Measurements from ENCODE around the gene SAPCD2.

The SAPCD2 gene

GRCh38 chr9:137109250-137110146, 39.1 kb upstream of the SAPCD2 start:
- Histone ChIP-seq H3K27me3 (ENCODE audit: insufficient read depth, poor library complexity, severe bottlenecking) (no peaks in the 10 kb centered on the region), H3K4me3 (ENCODE audit: severe bottlenecking) (no peak overlapping the region), H3K27ac (ENCODE audit: poor library complexity, severe bottlenecking) (no peak overlapping the region), H3K4me1 (ENCODE audit: insufficient read depth, poor library complexity, severe bottlenecking) (no peaks in the 10 kb centered on the region), H3K36me3 (ENCODE audit: low read depth) (peaks cover 34% of the 10 kb centered on the region), H3K9me3 (ENCODE audit: severe bottlenecking) (no peaks in the 10 kb centered on the region)
- no peak for ATAC-seq (ENCODE audit: low read depth)
- no peak for TF ChIP-seq CTCF (IDR thresholded peaks at IDR 0.05; ENCODE audit: poor library complexity, severe bottlenecking)
- DNase-seq (ENCODE audit: low spot score), result no peak

GRCh38 chr9:137108608-137109249, 38.4 kb upstream of the SAPCD2 start:
- Histone ChIP-seq H3K27ac (ENCODE audit: poor library complexity, severe bottlenecking) (no peak overlapping the region), H3K4me3 (ENCODE audit: severe bottlenecking) (no peak overlapping the region), H3K36me3 (ENCODE audit: low read depth) (peaks cover 39% of the 10 kb centered on the region), H3K4me1 (ENCODE audit: insufficient read depth, poor library complexity, severe bottlenecking) (no peaks in the 10 kb centered on the region), H3K27me3 (ENCODE audit: insufficient read depth, poor library complexity, severe bottlenecking) (no peaks in the 10 kb centered on the region), H3K9me3 (ENCODE audit: severe bottlenecking) (no peaks in the 10 kb centered on the region)
- no peak for TF ChIP-seq CTCF (IDR thresholded peaks at IDR 0.05; ENCODE audit: poor library complexity, severe bottlenecking)
- no peak for ATAC-seq (ENCODE audit: low read depth)
- no peak for DNase-seq (ENCODE audit: low spot score)

GRCh38 chr9:137107982-137108381, 37.6 kb upstream of the SAPCD2 start:
- Histone ChIP-seq H3K4me1 (ENCODE audit: insufficient read depth, poor library complexity, severe bottlenecking) (no peaks in the 10 kb centered on the region), H3K27me3 (ENCODE audit: insufficient read depth, poor library complexity, severe bottlenecking) (no peaks in the 10 kb centered on the region), H3K4me3 (ENCODE audit: severe bottlenecking) (no peak overlapping the region), H3K36me3 (ENCODE audit: low read depth) (peaks cover 39% of the 10 kb centered on the region), H3K9me3 (ENCODE audit: severe bottlenecking) (no peaks in the 10 kb centered on the region), H3K27ac (ENCODE audit: poor library complexity, severe bottlenecking) (no peak overlapping the region)
- TF ChIP-seq CTCF (IDR thresholded peaks at IDR 0.05; ENCODE audit: poor library complexity, severe bottlenecking), result no peak
- ATAC-seq (ENCODE audit: low read depth), result no peak
- DNase-seq (ENCODE audit: low spot score), result no peak

GRCh38 chr9:137107312-137107921, 37.1 kb upstream of the SAPCD2 start:
- Histone ChIP-seq H3K4me1 (ENCODE audit: insufficient read depth, poor library complexity, severe bottlenecking) (no peaks in the 10 kb centered on the region), H3K4me3 (ENCODE audit: severe bottlenecking) (no peak overlapping the region), H3K36me3 (ENCODE audit: low read depth) (peaks cover 39% of the 10 kb centered on the region), H3K27me3 (ENCODE audit: insufficient read depth, poor library complexity, severe bottlenecking) (no peaks in the 10 kb centered on the region), H3K9me3 (ENCODE audit: severe bottlenecking) (no peaks in the 10 kb centered on the region), H3K27ac (ENCODE audit: poor library complexity, severe bottlenecking) (no peak overlapping the region)
- TF ChIP-seq CTCF (IDR thresholded peaks at IDR 0.05; ENCODE audit: poor library complexity, severe bottlenecking), result no peak
- no peak for ATAC-seq (ENCODE audit: low read depth)
- no peak for DNase-seq (ENCODE audit: low spot score)
